H1 (cell line): ENCODE results near the gene PRR35. TPM values are rescaled to one million over a fixed set of nuclear protein-coding genes. Genes with fewer than 3 reads are reported as not detected.

Source experiments
- CTCF ChIA-PET: fragments of 300-600 bp; sonication (Branson Sonifier 250); formaldehyde crosslinking; loops from one replicate; lab custom pipeline; 2021; ENCODE audit not compliant: partially characterized antibody; lab: Charles Lee
- POLR2A ChIA-PET: fragments of 300-600 bp; sonication (Branson Sonifier 250); formaldehyde crosslinking; loops from one replicate; lab custom pipeline; 2021; ENCODE audit warnings: inconsistent platforms; ENCODE audit not compliant: partially characterized antibody; lab: Charles Lee
- DNase-seq, 2 experiments: peaks; one replicate each; pipeline versions ENCODE4 v3.0.0 to v3.0.0-alpha.2; 2010 to 2022; ENCODE audit warnings: low spot score in 2 of 2, low read depth in 1 of 2, mixed read lengths in 1 of 2
- FAIRE-seq: peaks from 2 replicates; lab custom pipeline; 2011; peaks lifted over from hg19 to GRCh38; lab: Jason Lieb, UNC
- H2AFZ ChIP-seq: 2 replicates; pipeline ENCODE4 v1.8.1; 2012; ENCODE audit warnings: low read length, inconsistent platforms
- H2AK5ac ChIP-seq: 2 replicates; pipeline ENCODE4 v1.6.1; 2013; ENCODE audit warnings: low read depth, low read length
- H2BK120ac ChIP-seq: replicated peaks from 2 replicates; pipeline ENCODE3; 2013; ENCODE audit warnings: low read depth, low read length, inconsistent platforms
- H2BK12ac ChIP-seq: 2 replicates; pipeline ENCODE4 v1.6.1; 2013; ENCODE audit warnings: low read depth, low read length
- H2BK15ac ChIP-seq: 2 replicates; pipeline ENCODE4 v1.6.1; 2013; ENCODE audit warnings: low read length
- H2BK20ac ChIP-seq: 2 replicates; pipeline ENCODE4 v1.6.1; 2013; ENCODE audit warnings: low read length
- H2BK5ac ChIP-seq: 2 replicates; pipeline ENCODE4 v1.6.1; 2013; ENCODE audit warnings: low read depth, low read length
- H3K14ac ChIP-seq: 2 replicates; pipeline ENCODE4 v1.6.1; 2013; ENCODE audit warnings: inconsistent platforms; ENCODE audit not compliant: insufficient read length
- H3K18ac ChIP-seq: 2 replicates; pipeline ENCODE4 v1.6.1; 2013; ENCODE audit warnings: low read length; ENCODE audit errors: extremely low read depth
- H3K23ac ChIP-seq: 2 replicates; pipeline ENCODE4 v1.6.1; 2013; ENCODE audit warnings: inconsistent platforms; ENCODE audit not compliant: insufficient read length
- H3K23me2 ChIP-seq: 2 replicates; pipeline ENCODE4 v1.6.1; 2013; ENCODE audit warnings: low read depth, low read length
- H3K27ac ChIP-seq: 2 replicates; pipeline ENCODE4 v1.6.1; 2011; ENCODE audit warnings: low read depth, low read length, inconsistent platforms
- H3K27me3 ChIP-seq, 4 experiments: replicated peaks in 1 of 4; 1 replicate in 1 of 4; 2 replicates in 3 of 4; pipeline versions ENCODE4 v1.6.1 to v1.8.1; 2011 to 2013; ENCODE audit warnings: low read length in 3 of 4, mild to moderate bottlenecking in 3 of 4, inconsistent platforms in 2 of 4, mixed read lengths in 2 of 4, moderate library complexity in 1 of 4; ENCODE audit not compliant: control insufficient read depth in 3 of 4, insufficient read depth in 3 of 4; ENCODE audit errors: extremely low read depth in 1 of 4
- H3K36me3 ChIP-seq, 4 experiments: 2 replicates each; pipeline versions ENCODE4 v1.6.1 to v1.8.1; 2011 to 2013; ENCODE audit warnings: mild to moderate bottlenecking in 4 of 4, low read length in 3 of 4, moderate library complexity in 2 of 4, control low read depth in 1 of 4, inconsistent platforms in 1 of 4; ENCODE audit not compliant: insufficient read depth in 4 of 4, control insufficient read depth in 2 of 4
- H3K4ac ChIP-seq: replicated peaks from 2 replicates; pipeline ENCODE3; 2013; ENCODE audit warnings: low read length, low read depth, mixed read lengths, inconsistent platforms; ENCODE audit not compliant: insufficient read length
- H3K4me1 ChIP-seq, 4 experiments: replicated peaks in 1 of 4; 1 replicate in 1 of 4; 2 replicates in 3 of 4; pipeline versions ENCODE4 v1.6.1 to v1.8.1; 2011 to 2013; ENCODE audit warnings: low read length in 3 of 4, inconsistent platforms in 2 of 4, mixed read lengths in 1 of 4; ENCODE audit not compliant: insufficient read depth in 4 of 4, control insufficient read depth in 3 of 4
- H3K4me2 ChIP-seq, 2 experiments: 2 replicates each; pipeline versions ENCODE4 v1.6.1 to v1.8.1; 2011 to 2013; ENCODE audit warnings: low read depth in 2 of 2, low read length in 2 of 2, control low read depth in 1 of 2, inconsistent platforms in 1 of 2, mild to moderate bottlenecking in 1 of 2; ENCODE audit not compliant: insufficient read depth in 1 of 2
- H3K4me3 ChIP-seq, 4 experiments: fragments of 200-600, 300-600 bp in 1 of 4; sonication (generic), shearing (Covaris generic), sonication (Bioruptor Twin) in 1 of 4; 2 replicates each; pipeline versions ENCODE4 v1.5.1 to v1.8.1; 2011 to 2016; ENCODE audit warnings: low read length in 4 of 4, low read depth in 3 of 4, control low read depth in 2 of 4, inconsistent platforms in 2 of 4, mild to moderate bottlenecking in 2 of 4, mixed read lengths in 1 of 4, moderate library complexity in 1 of 4; ENCODE audit not compliant: insufficient read depth in 2 of 4; ENCODE audit errors: extremely low read depth in 1 of 4
- H3K56ac ChIP-seq: replicated peaks from 2 replicates; pipeline ENCODE3; 2013; ENCODE audit warnings: low read depth, mild to moderate bottlenecking, mixed read lengths, low read length, inconsistent platforms; ENCODE audit not compliant: insufficient read length
- H3K79me1 ChIP-seq: 2 replicates; pipeline ENCODE4 v1.6.1; 2013; ENCODE audit warnings: low read depth, low read length, control low read depth
- H3K79me2 ChIP-seq, 2 experiments: 2 replicates each; pipeline versions ENCODE4 v1.6.1 to v1.8.1; 2012 to 2013; ENCODE audit warnings: low read length in 2 of 2, mild to moderate bottlenecking in 2 of 2, inconsistent platforms in 1 of 2; ENCODE audit not compliant: insufficient read depth in 2 of 2, control insufficient read depth in 1 of 2
- H3K9ac ChIP-seq, 4 experiments: replicated peaks in 1 of 4; 1 replicate in 1 of 4; 2 replicates in 3 of 4; pipeline versions ENCODE4 v1.6.1 to v1.8.1; 2011 to 2013; ENCODE audit warnings: low read depth in 3 of 4, low read length in 3 of 4, control low read depth in 2 of 4, mild to moderate bottlenecking in 2 of 4, moderate library complexity in 2 of 4, inconsistent platforms in 1 of 4; ENCODE audit errors: extremely low read depth in 1 of 4
- H3K9me3 ChIP-seq, 2 experiments: 2 replicates each; pipeline versions ENCODE4 v1.6.1 to v1.8.1; 2012 to 2013; ENCODE audit warnings: mild to moderate bottlenecking in 2 of 2, moderate library complexity in 2 of 2, control low read depth in 1 of 2, inconsistent platforms in 1 of 2, low read depth in 1 of 2, low read length in 1 of 2, mixed read lengths in 1 of 2; ENCODE audit not compliant: insufficient read depth in 2 of 2
- H4K20me1 ChIP-seq, 2 experiments: replicated peaks in 1 of 2; 2 replicates each; pipeline versions ENCODE3 to v1.8.1; 2011 to 2013; ENCODE audit warnings: inconsistent platforms in 2 of 2, low read length in 2 of 2, mild to moderate bottlenecking in 1 of 2; ENCODE audit not compliant: insufficient read depth in 2 of 2, control insufficient read depth in 1 of 2
- H4K5ac ChIP-seq: 2 replicates; pipeline ENCODE4 v1.6.1; 2013; ENCODE audit warnings: low read length, low read depth, mixed read lengths, inconsistent platforms; ENCODE audit not compliant: insufficient read length
- H4K8ac ChIP-seq: 2 replicates; pipeline ENCODE4 v1.8.0; 2013; ENCODE audit warnings: mild to moderate bottlenecking, moderate library complexity, low read length, inconsistent platforms; ENCODE audit not compliant: insufficient read depth; ENCODE audit errors: extremely low read depth
- H4K91ac ChIP-seq: replicated peaks from 2 replicates; pipeline ENCODE3; 2013; ENCODE audit warnings: low read length, mixed read lengths, inconsistent platforms; ENCODE audit not compliant: insufficient read length
- BACH1 ChIP-seq: IDR thresholded peaks from 2 replicates; pipeline ENCODE4 v1.6.1; 2012; ENCODE audit warnings: low read length, improper control_type of control experiment
- BRCA1 ChIP-seq: IDR thresholded peaks from 2 replicates; pipeline ENCODE4 v1.6.1; 2012; ENCODE audit warnings: low read depth, low read length, improper control_type of control experiment
- EGR1 ChIP-seq: IDR thresholded peaks from 2 replicates; pipeline ENCODE4 v1.6.1; 2011; ENCODE audit warnings: low read depth, low read length, borderline replicate concordance
- GABPA ChIP-seq: IDR thresholded peaks from 2 replicates; pipeline ENCODE4 v1.6.1; 2011; ENCODE audit warnings: mild to moderate bottlenecking, low read length, moderate library complexity, borderline replicate concordance; ENCODE audit not compliant: insufficient read depth
- PHF8 ChIP-seq: fragments of 200-600 bp; sonication (generic); conservative IDR thresholded peaks from 2 replicates; pipeline ENCODE4 v1.7.1; 2012; ENCODE audit warnings: low read depth, mild to moderate bottlenecking, inconsistent platforms, low read length, moderate library complexity
- POLR2A ChIP-seq, 2 experiments: IDR thresholded peaks; 1 replicate in 1 of 2; 2 replicates in 1 of 2; pipeline ENCODE4 v1.6.1; 2011; ENCODE audit warnings: low read depth in 2 of 2, low read length in 2 of 2, mild to moderate bottlenecking in 2 of 2; ENCODE audit errors: control extremely low read depth in 1 of 2
- RBBP5 ChIP-seq: IDR thresholded peaks from 2 replicates; pipeline ENCODE4 v1.7.1; 2012; ENCODE audit warnings: low read depth, mild to moderate bottlenecking, inconsistent platforms, low read length, moderate library complexity, borderline replicate concordance
- SRF ChIP-seq: IDR thresholded peaks from 2 replicates; pipeline ENCODE4 v1.6.1; 2011; ENCODE audit warnings: mild to moderate bottlenecking, low read depth, low read length, moderate library complexity
- TAF7 ChIP-seq: optimal IDR thresholded peaks from 2 replicates; pipeline ENCODE3; 2011; ENCODE audit warnings: low read depth, mild to moderate bottlenecking, inconsistent platforms, low read length, moderate library complexity, borderline replicate concordance
- TBP ChIP-seq: IDR thresholded peaks from 2 replicates; pipeline ENCODE4 v1.6.1; 2011; ENCODE audit warnings: low read depth, low read length, improper control_type of control experiment
- WGBS, 2 experiments: shearing (Covaris generic) in 1 of 2; methylation state at CpG; one replicate each; pipeline versions ENCODE4 v1.1.6 to v1.1.7; 2013 to 2015; ENCODE audit warnings: low lambda C conversion rate in 2 of 2, mixed read lengths in 2 of 2, inconsistent platforms in 1 of 2, low coverage in 1 of 2, missing lambda C conversion rate in 1 of 2; ENCODE audit not compliant: insufficient replicate concordance in 2 of 2, insufficient coverage in 1 of 2, insufficient read length in 1 of 2; ENCODE audit errors: extremely low coverage in 1 of 2, missing lambda C conversion rate in 1 of 2; 5-methylcytosine and 5-hydroxymethylcytosine counted together
- polyA plus RNA-seq, 7 experiments: library from polyadenylated mRNA; depleted of rRNA in 3 of 7; stranded (reverse) in 5 of 7; unstranded in 2 of 7; fragments of >200 nt in 5 of 7; fragments of 200-250 nt in 2 of 7; gene quantifications; 1 replicate in 5 of 7; 2 replicates in 1 of 7; 4 replicates in 1 of 7; pipeline versions ENCODE4 v1.2.1 to v1.2.3, GENCODE V29; 2011 to 2013; ENCODE audit warnings: missing spikeins in 2 of 7, mixed read lengths in 2 of 7
- total RNA-seq: library from RNA; stranded (reverse); fragmentation: NEBNext Ultra II Directional; extraction: Animal tissue kit (Norgen Biotek cat#: 25700); gene quantifications from 2 replicates; pipeline ENCODE4 v1.2.1, GENCODE V29; 2021

The PRR35 gene
- total and polyA plus RNA-seq, 2 of the 8 experiments (the other 6 are each of a cell fraction or from before 2014, with no cell fraction given): 0.38 to 0.50 TPM

GRCh38 chr16:569445-570254 lies 9.5 kb downstream of the PRR35 start, which contains the start of gene PIGQ:
TSS of gene PIGQ (plus strand) at chr16:569968. CDS start at chr16:574075, 4,107 bp downstream.
- DNase-seq (peak in 1 of 2 experiments; percentile 85), FAIRE-seq (no peak)
- H3K9ac ChIP-seq: peak within 1 kb of the TSS; percentile 43 to 94 (median 59)
- no peak within 1 kb of the TSS for H2AK5ac ChIP-seq
- peak within 1 kb of the TSS; percentile 52; the same call in 1 of the 2 replicates for H2BK5ac ChIP-seq
- H3K9me3 ChIP-seq: no peaks in the 10 kb centered on the region
- CTCF ChIA-PET: interaction anchor here (0.8 to 1.2 kb wide), 4 partner anchors 13 to 92 kb away, joined by 3 to 4 read pairs (median 3); no protein-coding TSS in a partner anchor
- peak within 1 kb of the TSS; percentile 5; the same call in 1 of the 2 replicates for H2BK12ac ChIP-seq
- H3K18ac ChIP-seq: peak within 1 kb of the TSS; percentile 10
- H3K56ac ChIP-seq: no peak within 1 kb of the TSS
- no peak within 1 kb of the TSS; the same call in 1 of the 2 replicates for H3K27ac ChIP-seq
- H2BK15ac ChIP-seq: no peak within 1 kb of the TSS; the same call in 1 of the 2 replicates
- peaks cover 9% of the 10 kb centered on the region; the same call in 1 of the 2 replicates for H3K23me2 ChIP-seq
- peaks cover 0 to 10% (median 0%) of the 10 kb centered on the region in 4 experiments; a peak in 3 of 8 replicates for H3K36me3 ChIP-seq
- H2BK120ac ChIP-seq: no peak within 1 kb of the TSS
- H2BK20ac ChIP-seq: no peak within 1 kb of the TSS
- H3K27me3 ChIP-seq: no peaks in the 10 kb centered on the region
- H3K79me1 ChIP-seq: no peaks in the 10 kb centered on the region; the same call in none of the 2 replicates
- H4K91ac ChIP-seq: peak within 1 kb of the TSS; percentile 22
- H2AFZ ChIP-seq: no peak within 1 kb of the TSS
- H4K5ac ChIP-seq: peak within 1 kb of the TSS; percentile 95
- peak within 1 kb of the TSS; percentile 92 for H4K8ac ChIP-seq
- H3K4ac ChIP-seq: peak within 1 kb of the TSS; percentile 94
- WGBS, 2 experiments: 8% methylated on average over 13 of the region's 87 CpGs; no CpG with 5 or more reads in 1 of the 2 experiments
- no peak within 1 kb of the TSS for H3K14ac ChIP-seq
- peaks cover 0 to 27% (median 12%) of the 10 kb centered on the region in 4 experiments; a peak in 5 of 7 replicates for H3K4me1 ChIP-seq
- POLR2A ChIA-PET: interaction anchor here (0.8 to 7.9 kb wide), 11 partner anchors 11 to 185 kb away, joined by 3 to 58 read pairs (median 3); partner anchors contain the start of genes CAPN15 and RAB40C
- no peak within 1 kb of the TSS for H3K23ac ChIP-seq
- H3K4me3 ChIP-seq: peak within 1 kb of the TSS; percentile 71 to 95 (median 72)
- H3K79me2 ChIP-seq: peaks cover 0 to 9% of the 10 kb centered on the region in 2 experiments; a peak in 1 of 4 replicates
- peaks cover 0 to 8% of the 10 kb centered on the region in 2 experiments for H4K20me1 ChIP-seq
- H3K4me2 ChIP-seq: peak within 1 kb of the TSS; percentile 82 to 94
- TF ChIP-seq BRCA1 (no peak), GABPA (peak; percentile 81), TBP (0 out of 2 replicates have a peak, but pooled peaks have one; percentile 22), POLR2A (IDR thresholded peaks at IDR 0.05; ENCODE audit: control extremely low read depth in 1 of 2, low read depth in 2 of 2, low read length in 2 of 2) (peak in 1 of 2 experiments; percentile 33; a peak in 1 of 3 replicates), BACH1 (no peak), EGR1 (no peak; the same call in 1 of the 2 replicates), SRF (no peak), PHF8 (peak; percentile 52), TAF7 (peak; percentile 25), RBBP5 (0 out of 2 replicates have a peak, but pooled peaks have one; percentile 12)
